ENCODE data around the gene CDK17.
"Not testable (repeated sequence)": the region's sequence is repeated elsewhere in the genome, so short reads cannot be mapped to it uniquely, and the experiment has no call there.

Gene CDK17

GRCh38 chr12:96386794-96387193 is 13.4 kb downstream of the CDK17 start:
- FAIRE-seq = no peak

DNA sequence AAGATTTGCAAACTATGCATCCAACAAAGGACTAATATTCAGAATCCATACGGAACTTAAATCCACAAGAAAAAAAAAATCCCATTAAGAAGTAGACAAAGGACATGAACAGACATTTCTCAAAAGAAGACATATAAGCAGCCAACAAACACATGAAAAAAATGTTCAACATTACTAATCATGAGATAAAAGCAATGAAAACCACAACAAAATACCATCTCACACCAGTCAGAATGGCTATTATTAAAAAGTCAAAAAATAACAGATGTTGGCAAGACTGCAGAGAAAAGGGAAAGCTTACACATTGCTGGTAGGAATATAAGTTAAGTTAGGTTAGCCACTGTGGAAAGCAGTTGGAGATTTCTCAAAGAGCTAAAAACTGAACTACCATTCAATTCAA is 16.2 kb downstream of the CDK17 start:
- peak; percentile 53 for FAIRE-seq

GRCh38 chr12:96383371-96383770 is 16.9 kb downstream of the CDK17 start:
- FAIRE-seq = no peak

DNA sequence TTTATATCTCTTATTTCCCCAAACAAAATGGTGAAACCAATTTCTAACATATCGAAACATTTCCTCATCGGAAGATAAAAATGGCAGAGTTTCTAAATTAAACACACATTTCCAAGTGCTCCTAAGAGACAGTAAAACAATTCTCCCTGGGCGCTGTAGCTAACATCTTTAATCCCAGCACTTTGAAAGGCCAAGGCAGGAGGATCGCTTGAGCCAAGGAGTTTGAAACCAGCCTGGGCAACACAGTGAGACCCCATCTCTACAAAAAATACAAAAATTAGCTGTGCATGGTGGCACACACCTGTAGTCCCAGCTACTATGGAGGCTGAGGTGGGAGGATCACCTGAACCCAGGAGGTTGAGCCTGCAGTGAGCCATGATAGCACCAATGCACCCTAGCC is 20.5 kb downstream of the CDK17 start:
- not testable (repeated sequence) for FAIRE-seq

GRCh38 chr12:96378319-96378718 is 21.9 kb downstream of the CDK17 start:
- no peak for FAIRE-seq

GRCh38 chr12:96376865-96377264 is 23.4 kb downstream of the CDK17 start:
- FAIRE-seq = no peak

DNA sequence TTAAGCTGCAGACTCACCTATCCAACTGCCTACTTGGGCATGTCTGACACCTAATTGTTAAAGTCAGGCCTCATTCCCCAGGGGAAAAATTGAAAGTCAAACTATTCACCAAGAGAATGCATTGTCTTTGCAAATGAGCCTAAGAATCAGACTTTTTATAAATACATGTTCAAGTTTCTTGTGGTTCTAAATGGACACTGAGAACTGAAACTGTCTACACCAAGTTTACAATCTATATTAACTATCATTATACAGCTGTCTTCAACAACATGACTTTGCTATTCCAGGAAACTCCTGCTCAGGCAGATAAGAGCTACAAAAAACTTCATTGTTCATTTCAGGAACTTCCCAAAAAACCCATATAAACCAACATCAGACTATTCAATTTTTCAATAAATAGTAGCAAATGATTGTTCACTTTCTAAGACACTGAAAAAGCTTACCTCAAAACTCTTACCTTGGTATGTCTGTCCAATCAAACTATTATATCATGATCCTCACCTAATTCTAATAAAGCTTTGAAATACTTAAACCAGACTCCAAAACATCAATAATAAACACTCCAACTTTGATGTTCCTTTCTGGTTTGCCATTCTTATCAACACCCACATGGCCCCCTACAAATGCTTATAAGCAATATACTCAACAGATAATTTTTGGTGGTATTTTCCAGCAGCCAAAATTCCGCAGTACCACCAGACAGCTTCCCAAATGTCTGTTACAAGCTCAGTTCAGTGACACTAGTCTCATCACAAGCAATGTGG is 24.2 kb downstream of the CDK17 start:
- FAIRE-seq = no peak

- FAIRE-seq = no peak
Observed at GRCh38 chr12:96375170-96375569, 25.1 kb downstream of the CDK17 start.

GRCh38 chr12:96371790-96372699 is 28.2 kb downstream of the CDK17 start:
- no peak for FAIRE-seq

DNA sequence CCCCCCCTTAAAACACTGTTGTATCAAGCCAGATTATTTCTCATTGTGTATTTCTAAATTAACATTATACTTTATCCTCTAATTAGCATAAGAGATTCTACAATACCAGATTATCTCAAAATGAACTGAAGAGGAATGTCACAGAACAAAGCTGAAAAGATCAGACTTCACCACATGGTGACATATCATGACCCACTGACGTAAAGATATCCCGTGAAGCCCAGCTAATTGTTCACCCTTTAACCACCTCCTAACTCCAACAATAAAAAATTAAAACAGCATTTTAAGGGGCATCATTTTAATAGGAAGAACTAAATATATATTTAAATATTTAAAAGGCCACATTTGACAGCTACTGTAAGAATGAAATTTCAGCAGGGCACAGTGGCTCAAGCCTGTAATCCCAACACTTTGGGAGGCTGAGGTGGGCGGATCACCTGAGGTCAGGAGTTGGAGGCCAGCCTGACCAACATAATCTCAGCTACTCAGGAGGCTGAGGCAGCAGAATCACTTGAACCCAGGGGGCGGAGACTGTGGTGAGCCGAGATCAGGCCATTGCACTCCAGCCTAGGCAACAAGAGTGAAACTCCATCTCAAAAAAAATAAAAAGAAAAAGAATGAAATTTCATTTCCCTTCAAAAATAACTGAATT is 29.0 kb downstream of the CDK17 start:
- FAIRE-seq = no peak

DNA sequence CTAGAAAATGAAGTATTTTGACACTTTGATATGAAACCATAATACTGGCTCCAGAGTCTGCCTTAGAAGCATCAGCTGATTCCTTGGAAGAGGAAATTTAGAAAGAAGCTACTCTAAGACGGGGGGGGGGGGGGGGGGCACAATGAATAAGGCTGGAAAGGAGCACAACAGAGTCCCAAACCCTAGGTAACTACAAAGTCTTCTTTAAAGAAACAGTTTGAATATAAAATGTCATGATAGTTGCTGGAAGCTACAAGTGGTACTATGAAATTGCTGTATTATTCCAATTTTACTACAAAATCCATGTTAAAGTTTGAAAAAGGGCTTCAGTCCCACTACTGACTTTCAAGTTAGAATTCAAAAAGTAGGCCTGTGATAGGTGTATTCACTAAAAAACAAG is 31.6 kb downstream of the CDK17 start:
- no peak for FAIRE-seq

DNA sequence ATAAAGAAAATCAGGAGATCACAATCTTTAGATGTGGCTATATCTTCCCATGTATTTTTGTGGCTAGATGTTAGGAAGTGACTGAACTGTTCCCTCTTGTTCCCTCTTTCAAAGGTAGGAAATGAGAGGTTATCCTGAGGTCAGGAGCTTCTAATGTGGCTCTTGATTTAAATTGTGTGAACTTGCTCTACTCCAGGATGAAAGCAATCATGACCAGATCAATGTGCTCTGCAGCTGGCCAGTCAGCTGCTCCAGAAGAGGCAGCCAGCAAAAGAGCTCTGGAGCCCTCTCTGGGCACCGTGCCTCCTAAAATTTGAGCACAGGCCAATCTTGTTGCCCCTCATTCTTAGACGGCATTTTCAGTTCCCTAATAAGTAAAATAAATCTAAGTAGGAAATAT is 32.0 kb downstream of the CDK17 start:
- FAIRE-seq = no peak

DNA sequence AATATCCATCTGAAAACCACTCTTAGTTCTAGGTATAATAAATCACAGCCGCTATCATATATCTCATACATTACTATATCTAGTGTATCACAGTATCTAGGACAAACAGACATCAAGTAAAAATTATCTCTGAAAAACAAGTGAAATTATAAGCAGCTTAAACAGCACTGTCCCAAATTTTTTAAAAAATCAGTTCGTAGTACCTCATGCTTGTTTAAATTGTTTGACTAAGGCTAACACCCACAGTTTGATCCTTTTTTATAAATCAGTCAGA is 33.9 kb downstream of the CDK17 start:
- FAIRE-seq = no peak

- FAIRE-seq = no peak
Observed at GRCh38 chr12:96365604-96366380, 34.4 kb downstream of the CDK17 start.

DNA sequence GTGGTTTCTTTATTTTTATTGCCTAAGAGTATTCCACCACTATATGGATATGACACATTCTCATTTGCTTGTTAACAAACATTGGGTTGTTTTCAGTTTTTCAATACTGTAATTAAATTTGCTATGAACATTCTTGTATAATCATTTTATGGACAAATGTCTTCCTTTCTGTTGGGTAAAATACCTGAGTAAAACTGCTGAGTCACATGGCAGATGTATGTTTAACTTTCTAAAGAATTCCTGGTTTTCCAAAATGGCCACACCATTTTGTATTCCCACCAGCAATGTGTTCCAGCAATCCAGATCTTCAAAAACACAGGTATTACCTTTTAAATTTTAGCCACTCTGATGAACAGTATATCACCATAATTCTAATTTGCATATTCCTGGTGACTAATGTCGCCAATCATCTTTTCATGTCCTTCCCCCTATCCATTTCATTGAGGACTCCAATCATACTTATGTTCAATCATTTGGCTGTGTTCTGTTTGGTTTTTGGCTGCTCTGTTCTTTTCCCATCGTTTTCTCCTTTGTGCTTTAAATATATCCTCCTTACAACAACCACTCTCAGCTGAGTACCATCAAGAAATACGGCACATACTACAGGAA is 36.0 kb downstream of the CDK17 start:
- FAIRE-seq = no peak

DNA sequence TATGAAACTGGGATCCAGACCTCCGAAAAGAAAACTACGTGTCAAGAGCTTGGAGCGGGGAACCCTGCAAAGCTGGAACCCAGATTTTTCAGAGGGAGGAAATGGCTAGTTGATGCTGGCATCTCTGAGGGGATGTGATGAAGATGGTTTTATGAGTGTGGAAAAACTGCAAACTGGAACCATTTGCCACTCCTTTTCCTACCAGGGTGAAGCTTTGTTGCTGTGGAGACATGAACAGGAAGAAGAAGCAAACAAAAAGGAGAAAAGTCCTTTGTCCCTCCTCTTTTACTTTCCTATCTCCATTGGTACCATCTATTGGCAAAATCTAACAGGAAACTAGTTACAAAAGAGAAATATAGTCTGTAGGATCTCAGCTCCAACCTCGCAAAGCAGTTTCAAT is 39.2 kb downstream of the CDK17 start:
- FAIRE-seq = no peak

GRCh38 chr12:96360550-96360949 is 39.7 kb downstream of the CDK17 start:
- no peak for FAIRE-seq

DNA sequence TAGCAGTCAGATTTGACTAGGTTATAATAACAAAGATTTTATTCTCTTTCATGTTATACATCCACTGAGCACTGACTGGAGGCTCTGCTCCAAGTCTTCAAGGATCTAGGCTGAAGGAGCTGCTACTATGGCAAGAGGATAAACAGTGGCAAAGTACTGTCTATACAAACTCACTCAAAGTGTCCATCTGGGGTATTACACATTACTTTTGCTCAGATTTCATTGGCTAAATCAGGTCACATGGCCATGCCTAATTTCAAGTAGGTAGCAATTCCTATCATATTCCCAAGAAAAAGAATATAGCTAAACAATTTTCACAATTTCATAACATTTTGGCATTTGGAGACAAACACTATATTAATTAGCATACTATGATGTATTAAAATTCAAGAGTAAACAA is 40.9 kb downstream of the CDK17 start:
- FAIRE-seq = no peak

DNA sequence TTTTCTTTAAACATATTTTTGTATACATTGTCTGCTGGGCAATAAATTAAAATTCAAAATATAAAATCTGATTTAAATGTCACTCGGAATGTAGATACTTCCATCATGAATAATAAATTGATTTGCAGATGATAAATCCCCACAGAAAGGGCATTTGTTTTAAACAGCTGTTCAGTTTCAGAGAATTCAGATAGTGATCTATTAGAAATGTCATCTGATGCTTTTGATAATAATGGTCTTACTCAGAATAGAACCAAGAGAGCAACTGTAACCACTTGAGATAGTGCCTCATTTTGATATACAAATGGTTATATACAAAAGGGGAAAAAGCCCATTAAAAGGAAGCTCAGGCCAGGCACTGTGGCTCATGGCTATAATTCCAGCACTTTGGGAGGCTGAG is 43.4 kb downstream of the CDK17 start:
- FAIRE-seq = no peak

DNA sequence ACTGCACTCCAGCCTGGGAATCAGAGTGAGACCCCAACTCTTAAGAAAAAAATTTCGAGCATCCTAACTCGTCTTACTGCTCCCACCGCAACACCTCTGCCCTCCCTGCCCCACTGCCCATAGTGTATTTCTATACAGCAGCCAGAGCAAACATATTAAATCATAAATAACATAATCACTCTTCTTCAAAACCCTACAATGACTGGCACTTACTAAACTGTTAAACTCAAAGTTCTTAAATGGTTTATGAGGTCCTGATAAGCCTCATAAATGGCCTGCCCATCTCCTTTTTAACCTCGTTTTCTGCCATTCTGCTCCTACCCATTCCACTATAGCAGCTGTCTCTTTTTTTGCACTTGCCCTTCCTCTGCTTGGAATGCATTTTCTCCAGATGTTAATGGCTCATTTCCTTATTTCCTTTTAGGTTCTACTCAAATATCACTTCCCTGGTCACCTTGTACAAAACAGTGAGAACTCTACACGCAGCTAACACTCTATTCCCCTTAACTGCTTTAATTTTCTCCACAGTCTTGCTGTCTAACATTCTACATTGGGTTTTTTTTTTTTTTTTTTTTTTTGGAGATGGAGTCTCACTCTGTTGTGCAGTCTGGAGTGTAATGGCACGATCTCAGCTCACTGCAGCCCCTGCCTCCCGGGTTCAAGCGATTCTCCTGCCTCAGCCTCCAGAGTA is 45.2 kb downstream of the CDK17 start:
- no peak for FAIRE-seq

- no peak for FAIRE-seq
Observed at GRCh38 chr12:96354326-96354725, 45.9 kb downstream of the CDK17 start.

Measured in colon (tissue), 2 donors.